Bronchial epithelial cell (primary cell): ENCODE data around the gene CETN1. TPM values are rescaled to one million over a fixed set of nuclear protein-coding genes. Genes with fewer than 3 reads are reported as not detected.

Source experiments
- DNase-seq: peaks from one replicate; pipeline ENCODE4 v3.0.0-alpha.2; 2010; ENCODE audit warnings: low read depth
- FAIRE-seq: peaks from 2 replicates; lab custom pipeline; 2011; peaks lifted over from hg19 to GRCh38; lab: Jason Lieb, UNC
- H3K27me3 ChIP-seq: 2 replicates; pipeline ENCODE4 v1.5.1; 2011; ENCODE audit warnings: low read length; ENCODE audit not compliant: control insufficient read depth, insufficient read depth
- H3K36me3 ChIP-seq: 2 replicates; pipeline ENCODE4 v1.5.1; 2011; ENCODE audit warnings: low read length; ENCODE audit not compliant: control insufficient read depth, insufficient read depth
- H3K4me3 ChIP-seq: 2 replicates; pipeline ENCODE4 v1.5.1; 2011; ENCODE audit warnings: mild to moderate bottlenecking, low read depth, low read length, control low read depth
- CTCF ChIP-seq: IDR thresholded peaks from 2 replicates; pipeline ENCODE4 v1.5.1; 2011; ENCODE audit warnings: mild to moderate bottlenecking, moderate library complexity, low read length, control low read depth, inconsistent platforms; ENCODE audit not compliant: insufficient read depth, severe bottlenecking
- total RNA-seq: library from RNA; depleted of rRNA; stranded (reverse); fragments of >200 nt; gene quantifications from 2 replicates; pipeline ENCODE4 v1.2.1, GENCODE V29; 2014

CETN1 gene
- total RNA-seq, 1 donor from 2014 or later, result not detected

- DNase-seq, result no peak
Measured at GRCh38 chr18:598124-598589, 18.0 kb downstream of the CETN1 start.

GRCh38 chr18:600107-600506 is 19.9 kb downstream of the CETN1 start:
- no peak for TF ChIP-seq CTCF
- H3K4me3 ChIP-seq, result no peak overlapping the region
- H3K27me3 ChIP-seq, result no peaks in the 10 kb centered on the region
- no peak for DNase-seq
- FAIRE-seq, result no peak
- H3K36me3 ChIP-seq, result no peaks in the 10 kb centered on the region

More at GRCh38 chr18:598124-598589, 18.0 kb downstream of the CETN1 start:
- no peak overlapping the region for H3K4me3 ChIP-seq
- no peaks in the 10 kb centered on the region for H3K36me3 ChIP-seq
- FAIRE-seq, result no peak
- H3K27me3 ChIP-seq, result no peaks in the 10 kb centered on the region
- TF ChIP-seq CTCF, result no peak

GRCh38 chr18:604771-605170 is 24.6 kb downstream of the CETN1 start:
- no peak overlapping the region for H3K4me3 ChIP-seq
- DNase-seq (no peak), FAIRE-seq (no peak)
- H3K27me3 ChIP-seq, result no peaks in the 10 kb centered on the region
- TF ChIP-seq CTCF, result no peak
- H3K36me3 ChIP-seq, result no peaks in the 10 kb centered on the region

GRCh38 chr18:607930-608329 is 27.8 kb downstream of the CETN1 start:
- FAIRE-seq, result no peak
- no peaks in the 10 kb centered on the region for H3K27me3 ChIP-seq
- H3K36me3 ChIP-seq, result no peaks in the 10 kb centered on the region
- no peak overlapping the region for H3K4me3 ChIP-seq
- no peak for DNase-seq
- TF ChIP-seq CTCF, result no peak

- H3K27me3 ChIP-seq, result no peaks in the 10 kb centered on the region
Measured at GRCh38 chr18:610214-610928, 30.2 kb downstream of the CETN1 start.

More at GRCh38 chr18:610214-610928, 30.2 kb downstream of the CETN1 start:
- TF ChIP-seq CTCF, result no peak
- DNase-seq (no peak), FAIRE-seq (no peak)
- Histone ChIP-seq H3K36me3 (no peaks in the 10 kb centered on the region), H3K4me3 (no peak overlapping the region)
